Endodermal cell (in vitro differentiated cells): ENCODE data around the gene THUMPD1. TPM values are rescaled to one million over a fixed set of nuclear protein-coding genes. Genes with fewer than 3 reads are reported as not detected.

Experiments
- DNase-seq: peaks from one replicate; pipeline ENCODE4 v3.0.0-alpha.2; 2017
- H3K27ac ChIP-seq: 2 replicates; pipeline ENCODE4 v1.5.1; 2013; ENCODE audit warnings: mild to moderate bottlenecking, low read depth, low read length, moderate library complexity
- H3K27me3 ChIP-seq: 2 replicates; pipeline ENCODE4 v1.6.1; 2013; ENCODE audit warnings: mild to moderate bottlenecking, low read length, moderate library complexity; ENCODE audit not compliant: insufficient read depth, control insufficient read depth, poor library complexity, severe bottlenecking
- H3K36me3 ChIP-seq: 2 replicates; pipeline ENCODE4 v1.7.0; 2013; ENCODE audit warnings: mild to moderate bottlenecking, low read length, moderate library complexity; ENCODE audit not compliant: control insufficient read depth, insufficient read depth
- H3K4me1 ChIP-seq: one replicate; pipeline ENCODE4 v1.7.0; 2013; ENCODE audit warnings: low read length; ENCODE audit not compliant: control insufficient read depth, insufficient read depth
- H3K4me3 ChIP-seq: 2 replicates; pipeline ENCODE4 v1.5.1; 2013; ENCODE audit warnings: mild to moderate bottlenecking, low read length, moderate library complexity
- H3K9ac ChIP-seq: 2 replicates; pipeline ENCODE4 v1.6.1; 2013; ENCODE audit warnings: mild to moderate bottlenecking, low read length, moderate library complexity; ENCODE audit not compliant: poor library complexity, severe bottlenecking; ENCODE audit errors: extremely low read depth
- H3K9me3 ChIP-seq: 2 replicates; pipeline ENCODE4 v1.6.1; 2013; ENCODE audit warnings: mild to moderate bottlenecking, low read length, moderate library complexity; ENCODE audit not compliant: control insufficient read depth
- H3K27ac Mint-ChIP-seq: 2 replicates; pipeline ENCODE4 v1.8.0; 2020; ENCODE audit warnings: mixed read lengths
- H3K27me3 Mint-ChIP-seq: 2 replicates; pipeline ENCODE4 v1.8.0; 2021; ENCODE audit warnings: mild to moderate bottlenecking, mixed read lengths; ENCODE audit not compliant: insufficient read depth
- H3K36me3 Mint-ChIP-seq: 2 replicates; pipeline ENCODE4 v1.8.0; 2020; ENCODE audit warnings: low read depth, mixed read lengths
- H3K4me1 Mint-ChIP-seq: 2 replicates; pipeline ENCODE4 v1.8.0; 2020; ENCODE audit warnings: mixed read lengths
- H3K4me3 Mint-ChIP-seq: 2 replicates; pipeline ENCODE4 v1.8.0; 2020; ENCODE audit warnings: mild to moderate bottlenecking, moderate library complexity, mixed read lengths
- H3K9me3 Mint-ChIP-seq: 2 replicates; pipeline ENCODE4 v1.8.0; 2020; ENCODE audit warnings: mild to moderate bottlenecking, mixed read lengths
- WGBS, 2 experiments: methylation state at CpG; one replicate each; pipeline versions ENCODE4 v1.1.5 to v1.1.7; 2013; ENCODE audit warnings: missing lambda C conversion rate in 2 of 2, mixed read lengths in 1 of 2; ENCODE audit not compliant: insufficient coverage in 1 of 2, insufficient read length in 1 of 2; 5-methylcytosine and 5-hydroxymethylcytosine counted together
- total RNA-seq, 2 donors: library from RNA; stranded (reverse); fragmentation: NEBNext Ultra II Directional in 1 of 2; extraction: Animal tissue kit (Norgen Biotek cat#: 25700) in 1 of 2; gene quantifications; 2 replicates in 1 of 2; 3 replicates in 1 of 2; pipeline ENCODE4 v1.2.1, GENCODE V29; 2021
- TF ChIP-seq, protein P1 (sequence below): fragments of 200-600 bp; sonication (generic); conservative IDR thresholded peaks from 2 replicates; pipeline ENCODE4 v1.5.0; 2021; ENCODE audit warnings: antibody characterized with exemption, mild to moderate bottlenecking

Gene THUMPD1
- total RNA-seq, 2 donors from 2014 or later, result 42.3 to 55.8 TPM

DNA sequence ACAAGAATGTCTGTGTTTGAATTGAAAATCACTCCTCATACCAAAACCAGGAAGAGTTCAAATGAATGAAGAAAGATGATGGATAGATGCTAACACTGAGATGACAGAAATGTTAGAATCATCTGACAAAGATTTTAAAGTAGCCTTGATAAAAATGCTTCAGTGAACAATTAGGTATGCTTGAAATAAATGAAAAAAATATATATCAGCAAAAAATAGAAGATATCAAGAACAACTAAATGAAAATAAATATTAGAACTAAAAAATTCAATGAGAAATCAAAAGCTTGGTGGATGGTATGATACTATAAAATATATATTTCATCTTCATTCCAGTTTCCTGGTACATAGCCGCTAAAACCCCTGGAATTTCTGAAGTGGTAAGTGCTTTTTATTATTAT is 13.6 kb upstream of the THUMPD1 start:
- WGBS, 2 experiments, result no CpG with 5 or more reads among the region's 1 CpG
- Mint-ChIP-seq H3K36me3 (no peaks in the 10 kb centered on the region), H3K9me3 (no peaks in the 10 kb centered on the region), H3K27me3 (peaks cover 15% of the 10 kb centered on the region), H3K4me3 (no peak overlapping the region), H3K27ac (no peak overlapping the region), H3K4me1 (no peaks in the 10 kb centered on the region)
- Histone ChIP-seq H3K27ac (no peak overlapping the region), H3K36me3 (no peaks in the 10 kb centered on the region), H3K27me3 (peaks cover 18% of the 10 kb centered on the region), H3K4me1 (no peaks in the 10 kb centered on the region), H3K9ac (no peak overlapping the region), H3K4me3 (no peak overlapping the region), H3K9me3 (no peaks in the 10 kb centered on the region)
- DNase-seq, result no peak
- TF ChIP-seq, protein P1, sequence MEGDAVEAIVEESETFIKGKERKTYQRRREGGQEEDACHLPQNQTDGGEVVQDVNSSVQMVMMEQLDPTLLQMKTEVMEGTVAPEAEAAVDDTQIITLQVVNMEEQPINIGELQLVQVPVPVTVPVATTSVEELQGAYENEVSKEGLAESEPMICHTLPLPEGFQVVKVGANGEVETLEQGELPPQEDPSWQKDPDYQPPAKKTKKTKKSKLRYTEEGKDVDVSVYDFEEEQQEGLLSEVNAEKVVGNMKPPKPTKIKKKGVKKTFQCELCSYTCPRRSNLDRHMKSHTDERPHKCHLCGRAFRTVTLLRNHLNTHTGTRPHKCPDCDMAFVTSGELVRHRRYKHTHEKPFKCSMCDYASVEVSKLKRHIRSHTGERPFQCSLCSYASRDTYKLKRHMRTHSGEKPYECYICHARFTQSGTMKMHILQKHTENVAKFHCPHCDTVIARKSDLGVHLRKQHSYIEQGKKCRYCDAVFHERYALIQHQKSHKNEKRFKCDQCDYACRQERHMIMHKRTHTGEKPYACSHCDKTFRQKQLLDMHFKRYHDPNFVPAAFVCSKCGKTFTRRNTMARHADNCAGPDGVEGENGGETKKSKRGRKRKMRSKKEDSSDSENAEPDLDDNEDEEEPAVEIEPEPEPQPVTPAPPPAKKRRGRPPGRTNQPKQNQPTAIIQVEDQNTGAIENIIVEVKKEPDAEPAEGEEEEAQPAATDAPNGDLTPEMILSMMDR, result no peak

DNA sequence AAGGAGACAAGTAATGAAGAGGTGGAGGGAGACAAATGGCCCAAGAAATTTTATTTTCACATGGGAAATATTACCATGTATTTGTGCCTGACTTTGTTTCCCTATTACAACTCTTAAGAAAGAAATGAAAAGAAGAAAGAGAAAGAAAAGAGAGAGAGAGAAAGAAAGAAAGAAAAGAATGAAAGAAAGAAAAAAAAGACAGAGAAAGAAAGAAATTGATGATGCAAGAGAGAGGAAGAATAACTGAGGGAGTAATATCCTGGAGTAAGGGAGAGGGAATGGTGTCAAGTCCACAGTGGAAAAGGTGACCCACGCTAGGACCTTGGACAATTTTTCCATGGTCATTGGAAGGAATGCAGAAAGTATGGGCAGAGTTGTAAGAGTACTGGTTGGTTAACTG is 12.1 kb upstream of the THUMPD1 start:
- Mint-ChIP-seq H3K4me1 (no peaks in the 10 kb centered on the region), H3K27ac (no peak overlapping the region), H3K27me3 (peaks cover 18% of the 10 kb centered on the region), H3K9me3 (no peaks in the 10 kb centered on the region), H3K36me3 (no peaks in the 10 kb centered on the region), H3K4me3 (no peak overlapping the region)
- no peak overlapping the region for H3K9ac ChIP-seq
- H3K27ac ChIP-seq, result no peak overlapping the region
- H3K4me3 ChIP-seq, result no peak overlapping the region
- no peaks in the 10 kb centered on the region for H3K36me3 ChIP-seq
- DNase-seq, result no peak
- TF ChIP-seq, protein P1, result no peak
- H3K4me1 ChIP-seq, result no peaks in the 10 kb centered on the region
- 62 to 100% methylated on average over 1 of the region's 1 CpG for WGBS, 2 experiments
- H3K9me3 ChIP-seq, result no peaks in the 10 kb centered on the region
- H3K27me3 ChIP-seq, result peaks cover 18% of the 10 kb centered on the region

DNA sequence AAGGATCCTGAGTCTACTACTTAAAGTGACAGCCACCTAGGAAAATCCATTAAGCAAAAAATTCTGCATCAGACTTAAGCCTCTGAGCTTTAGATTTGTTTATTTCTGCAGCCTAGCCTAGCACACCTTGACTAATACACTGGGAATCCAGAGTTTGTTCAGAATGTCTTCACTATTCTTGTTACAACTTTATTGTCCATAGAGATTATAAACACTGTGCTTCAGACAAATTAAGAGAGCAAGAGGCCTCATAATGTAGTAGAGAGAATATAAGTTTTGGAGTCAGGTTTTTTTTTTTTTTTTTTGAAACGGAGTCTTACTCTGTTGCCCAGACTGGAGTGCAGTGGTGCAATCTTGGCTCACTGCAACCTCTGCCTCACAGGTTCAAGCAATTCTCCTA is 8.9 kb upstream of the THUMPD1 start:
- no peak overlapping the region for H3K4me3 Mint-ChIP-seq
- Histone ChIP-seq H3K36me3 (no peaks in the 10 kb centered on the region), H3K9me3 (peaks cover 17% of the 10 kb centered on the region), H3K4me1 (no peaks in the 10 kb centered on the region), H3K9ac (no peak overlapping the region), H3K4me3 (no peak overlapping the region), H3K27me3 (peaks cover 18% of the 10 kb centered on the region), H3K27ac (no peak overlapping the region)
- 86% methylated on average over 1 of the region's 1 CpG; no CpG with 5 or more reads in 1 of the 2 experiments for WGBS, 2 experiments
- no peaks in the 10 kb centered on the region for H3K36me3 Mint-ChIP-seq
- no peak overlapping the region for H3K27ac Mint-ChIP-seq
- no peaks in the 10 kb centered on the region for H3K4me1 Mint-ChIP-seq
- DNase-seq, result no peak
- peaks cover 18% of the 10 kb centered on the region for H3K27me3 Mint-ChIP-seq
- TF ChIP-seq, protein P1, result no peak
- peaks cover 20% of the 10 kb centered on the region for H3K9me3 Mint-ChIP-seq
